Heart left ventricle (tissue), 16 donors: ENCODE data around the gene MRTFA. TPM values are rescaled to one million over a fixed set of nuclear protein-coding genes. Genes with fewer than 3 reads are reported as not detected.
"Not testable (repeated sequence)": the region's sequence is repeated elsewhere in the genome, so short reads cannot be mapped to it uniquely, and the experiment has no call there.

Experiments used
- ATAC-seq, 4 donors: fragments of 200-7000 bp; cut with Tn5 transposase; one replicate each; pipeline ENCODE4 v1.9.1; 2020 to 2022; ENCODE audit warnings: moderate library complexity in 4 of 4, mild to moderate bottlenecking in 3 of 4, moderate number of reproducible peaks in 1 of 4
- DNase-seq, 5 donors: peaks; one replicate each; pipeline ENCODE4 v3.0.0-alpha.2; 2020
- H3K27ac ChIP-seq, 12 donors: fragments of 200-600 bp; sonication (generic) in 4 of 12; one replicate each; pipeline versions ENCODE4 v1.5.0 to v1.8.0; 2016 to 2022; ENCODE audit warnings: mild to moderate bottlenecking in 2 of 12
- H3K27me3 ChIP-seq, 9 donors: fragments of 200-600 bp; sonication (generic) in 2 of 9; one replicate each; pipeline versions ENCODE4 v1.5.1 to v1.8.0; 2016 to 2022; ENCODE audit warnings: mild to moderate bottlenecking in 3 of 9
- H3K36me3 ChIP-seq, 9 donors: fragments of 200-600 bp; sonication (generic) in 2 of 9; one replicate each; pipeline versions ENCODE4 v1.5.0 to v1.8.0; 2018 to 2022; ENCODE audit warnings: mild to moderate bottlenecking in 2 of 9
- H3K4me1 ChIP-seq, 12 donors: fragments of 200-600 bp; sonication (generic) in 4 of 12; one replicate each; pipeline versions ENCODE4 v1.5.0 to v1.8.0; 2016 to 2022; ENCODE audit warnings: mild to moderate bottlenecking in 3 of 12
- H3K4me3 ChIP-seq, 12 donors: fragments of 200-600 bp; sonication (generic) in 4 of 12; one replicate each; pipeline versions ENCODE4 v1.5.0 to v1.8.0; 2017 to 2022; ENCODE audit warnings: mild to moderate bottlenecking in 9 of 12, moderate library complexity in 4 of 12
- H3K9me3 ChIP-seq, 12 donors: fragments of 200-600 bp; sonication (generic) in 4 of 12; one replicate each; pipeline versions ENCODE4 v1.5.0 to v1.8.0; 2016 to 2022; ENCODE audit warnings: mild to moderate bottlenecking in 1 of 12
- POLR2A ChIP-seq, 2 donors: fragments of 450-650 bp; IDR thresholded peaks; one replicate each; pipeline ENCODE4 v1.6.1; 2017; ENCODE audit warnings: antibody characterized with exemption in 2 of 2, mild to moderate bottlenecking in 2 of 2, moderate library complexity in 2 of 2
- WGBS, 4 donors: extraction: QIAGEN DNeasy Blood & Tissue Kit in 2 of 4; methylation state at CpG; one replicate each; pipeline versions ENCODE4 v1.1.5 to v1.1.7; 2013 to 2018; 5-methylcytosine and 5-hydroxymethylcytosine counted together
- intact Hi-C, 10 donors: fragments of 100-400 bp; cut with DNase I; formaldehyde crosslinking; loops; one replicate each; pipeline versions ENCODE4 v1.11.1 to v1.14.2; 2022
- polyA plus RNA-seq, 2 donors: library from polyadenylated mRNA; stranded (reverse); fragments of 200-250 nt; gene quantifications; one replicate each; pipeline ENCODE4 v1.2.3, GENCODE V29; 2013
- total RNA-seq, 9 donors: library from RNA; depleted of rRNA in 2 of 9; stranded (reverse); fragments of >200 nt in 2 of 9; fragmentation: NEBNext Ultra II Directional in 3 of 9; extraction: Animal tissue kit (Norgen Biotek cat#: 25700) in 3 of 9; gene quantifications; one replicate each; pipeline versions ENCODE4 v1.1.0 to v1.2.4, GENCODE V29; 2016 to 2023
- TF ChIP-seq, protein P1 (sequence below), 12 donors: fragments of 200-600 bp; sonication (generic) in 4 of 12; IDR thresholded peaks; one replicate each; pipeline versions ENCODE4 v1.5.0 to v1.8.0; 2018 to 2022; ENCODE audit warnings: antibody characterized with exemption in 12 of 12, mild to moderate bottlenecking in 5 of 12
- donor health status: ischemic (EF 13 %, LVEDD 7.1; RV severe dilation, severe dysfunction).
- donor health status: healthy with polysubstance abuse.
- donor health status: DM: no; HTN: yes; CAD: no.
- donor health status: DM: no; HTN: no; CAD: no.
- donor health status: ischemic (EF 25% LVEDD 6.9; RV normal size, moderate dysfunction).
- donor health status: ischemic (EF 25% LVEDD 5.7; RV mildly dilated, moderate dysfunction).
- donor health status: healthy.
- donor health status: DM: yes; HTN: yes; CAD: no.
- donor health status: ischemic (EF 35%, LVEDD 5.7; RV mildly dilated, moderate dysfunction).
- donor health status: nonischemic (EF 11% LVEDD 7.7; RV severe dilation, severe dysfunction).
- donor health status: DM: yes; HTN: yes; CAD: no.
- donor health status: PGD.
- donor health status: ischemic (EF 29% LVEDD 5.4; RV normal size, mild dysfunction).
- donor health status: nonischemic (EF 23%, LVEDD 6.1; RV moderate dilation, normal function).

Gene MRTFA
- total and polyA plus RNA-seq, 11 donors: 14.0 to 52.6 (median 26.9) TPM

DNA sequence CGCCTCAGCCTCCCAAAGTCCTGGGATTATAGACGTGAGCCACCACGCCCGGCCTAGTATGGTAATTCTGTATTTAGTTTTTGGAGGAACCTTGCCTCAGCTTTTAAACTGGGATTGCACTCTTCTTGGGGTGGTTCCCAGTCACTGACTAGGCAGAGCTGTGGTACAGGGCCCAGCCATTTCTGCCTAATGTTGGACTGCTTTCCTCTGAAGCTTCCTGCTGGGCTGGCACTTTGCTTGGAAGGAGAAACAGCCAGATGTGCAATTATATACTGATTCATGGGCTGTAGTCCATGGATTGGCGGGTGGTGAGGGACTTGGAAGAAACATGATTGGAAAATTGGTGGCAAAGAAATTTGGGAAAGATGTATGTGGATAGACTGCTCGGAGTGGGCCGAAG is 25.2 kb upstream of the MRTFA start:
- intact Hi-C loops: no loop called here
- no peak for DNase-seq
- H3K36me3 ChIP-seq: no peaks in the 10 kb centered on the region
- no peaks in the 10 kb centered on the region for H3K9me3 ChIP-seq
- H3K27ac ChIP-seq: no peak overlapping the region
- no peak for TF ChIP-seq POLR2A (IDR thresholded peaks at IDR 0.05)
- TF ChIP-seq, protein P1, sequence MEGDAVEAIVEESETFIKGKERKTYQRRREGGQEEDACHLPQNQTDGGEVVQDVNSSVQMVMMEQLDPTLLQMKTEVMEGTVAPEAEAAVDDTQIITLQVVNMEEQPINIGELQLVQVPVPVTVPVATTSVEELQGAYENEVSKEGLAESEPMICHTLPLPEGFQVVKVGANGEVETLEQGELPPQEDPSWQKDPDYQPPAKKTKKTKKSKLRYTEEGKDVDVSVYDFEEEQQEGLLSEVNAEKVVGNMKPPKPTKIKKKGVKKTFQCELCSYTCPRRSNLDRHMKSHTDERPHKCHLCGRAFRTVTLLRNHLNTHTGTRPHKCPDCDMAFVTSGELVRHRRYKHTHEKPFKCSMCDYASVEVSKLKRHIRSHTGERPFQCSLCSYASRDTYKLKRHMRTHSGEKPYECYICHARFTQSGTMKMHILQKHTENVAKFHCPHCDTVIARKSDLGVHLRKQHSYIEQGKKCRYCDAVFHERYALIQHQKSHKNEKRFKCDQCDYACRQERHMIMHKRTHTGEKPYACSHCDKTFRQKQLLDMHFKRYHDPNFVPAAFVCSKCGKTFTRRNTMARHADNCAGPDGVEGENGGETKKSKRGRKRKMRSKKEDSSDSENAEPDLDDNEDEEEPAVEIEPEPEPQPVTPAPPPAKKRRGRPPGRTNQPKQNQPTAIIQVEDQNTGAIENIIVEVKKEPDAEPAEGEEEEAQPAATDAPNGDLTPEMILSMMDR (IDR thresholded peaks at IDR 0.05): no peak
- WGBS, 4 donors: 85 to 97% (median 96%) methylated on average over 7 of the region's 7 CpGs
- peaks cover 0 to 24% (median 19%) of the 10 kb centered on the region in 12 donors for H3K4me1 ChIP-seq
- H3K27me3 ChIP-seq: no peaks in the 10 kb centered on the region
- no peak overlapping the region for H3K4me3 ChIP-seq
- ATAC-seq: no peak

GRCh38 chr22:40660730-40661129 is 24.2 kb upstream of the MRTFA start:
- WGBS, 4 donors: 77 to 86% (median 82%) methylated on average over 3 of the region's 3 CpGs
- no peaks in the 10 kb centered on the region for H3K36me3 ChIP-seq
- ATAC-seq: no peak
- H3K9me3 ChIP-seq: no peaks in the 10 kb centered on the region
- H3K27me3 ChIP-seq: no peaks in the 10 kb centered on the region
- H3K27ac ChIP-seq: no peak overlapping the region
- peaks cover 0 to 14% (median 11%) of the 10 kb centered on the region in 12 donors for H3K4me1 ChIP-seq
- H3K4me3 ChIP-seq: no peak overlapping the region
- no peak for DNase-seq
- TF ChIP-seq POLR2A (IDR thresholded peaks at IDR 0.05): no peak
- TF ChIP-seq, protein P1 (IDR thresholded peaks at IDR 0.05): no peak
- intact Hi-C loops: no loop called here

- Histone ChIP-seq H3K9me3 (no peaks in the 10 kb centered on the region), H3K36me3 (no peaks in the 10 kb centered on the region), H3K27me3 (no peaks in the 10 kb centered on the region), H3K4me1 (peaks cover 0 to 14% (median 11%) of the 10 kb centered on the region in 12 donors), H3K4me3 (no peak overlapping the region), H3K27ac (no peak overlapping the region)
- WGBS, 4 donors: 84 to 96% (median 95%) methylated on average over 6 of the region's 6 CpGs
- DNase-seq: no peak
- ATAC-seq: no peak
- TF ChIP-seq, protein P1 (IDR thresholded peaks at IDR 0.05): no peak
- no peak for TF ChIP-seq POLR2A (IDR thresholded peaks at IDR 0.05)
- intact Hi-C loops: no loop called here
These were observed 22.6 kb upstream of the MRTFA start for GRCh38 chr22:40659166-40659565.

GRCh38 chr22:40656651-40657050 is 20.1 kb upstream of the MRTFA start:
- H3K27ac ChIP-seq, H3K36me3 ChIP-seq, H3K4me3 ChIP-seq, intact Hi-C loops, H3K27me3 ChIP-seq, ATAC-seq, H3K9me3 ChIP-seq, DNase-seq: not testable (repeated sequence)
- H3K4me1 ChIP-seq: peaks cover 0 to 35% (median 29%) of the 10 kb centered on the region in 12 donors
- 97 to 98% (median 97%) methylated on average over 10 of the region's 10 CpGs for WGBS, 4 donors

DNA sequence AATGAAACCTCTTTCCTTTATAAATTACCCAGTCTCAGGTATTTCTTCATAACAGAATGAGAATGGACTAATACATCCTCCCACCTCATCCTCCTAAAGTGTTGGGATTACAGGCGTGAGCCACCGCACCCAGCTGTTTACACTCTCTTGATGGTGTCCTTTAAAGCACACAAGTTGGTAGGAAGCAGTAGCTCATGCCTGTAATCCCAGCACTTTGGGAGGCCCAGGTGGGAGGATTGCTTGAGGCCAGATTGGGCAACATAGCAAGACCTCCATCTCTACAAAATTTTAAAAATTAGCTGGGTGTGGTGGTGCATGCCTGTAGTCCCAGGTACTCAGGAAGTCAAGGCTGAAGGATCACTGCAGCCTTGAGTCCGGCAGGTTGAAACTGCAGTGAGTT is 19.4 kb upstream of the MRTFA start:
- ATAC-seq, H3K27me3 ChIP-seq, H3K27ac ChIP-seq, H3K4me3 ChIP-seq, DNase-seq, H3K9me3 ChIP-seq, H3K36me3 ChIP-seq, intact Hi-C loops: not testable (repeated sequence)
- 92 to 99% (median 98%) methylated on average over 3 of the region's 3 CpGs for WGBS, 4 donors
- H3K4me1 ChIP-seq: peaks cover 0 to 41% (median 32%) of the 10 kb centered on the region in 12 donors
